Activated CD4-positive, alpha-beta T cell treated with anti-CD3 and anti-CD28 coated beads for 24 hours (primary cell): Measurements from ENCODE around the gene GCNA.

Experiments
- DNase-seq, 2 donors: peaks; one replicate each; pipeline ENCODE4 v3.0.0-alpha.2; 2020; ENCODE audit warnings: low read depth in 2 of 2

The GCNA gene

DNA sequence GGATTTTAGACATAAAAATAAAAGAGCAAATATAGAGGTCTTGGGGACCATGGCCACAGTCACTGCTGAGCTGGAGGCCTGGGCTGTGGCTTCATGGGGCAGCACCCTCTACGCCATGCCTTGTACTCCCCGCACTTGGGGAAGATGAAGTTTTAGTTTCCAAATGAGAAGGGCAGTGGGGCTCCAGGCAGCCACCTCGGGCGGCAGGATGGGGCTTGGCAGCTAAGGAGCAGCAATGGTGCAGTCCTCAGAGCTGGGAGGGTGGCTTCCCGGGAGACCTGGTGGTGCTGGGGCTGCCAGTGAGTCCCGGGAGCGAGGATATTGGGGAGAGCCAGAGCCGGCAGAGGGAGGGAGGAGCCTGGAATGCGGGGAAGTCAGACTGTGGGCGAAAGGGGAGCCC, 37.7 kb downstream of the GCNA start:
- DNase-seq, result no peak

DNA sequence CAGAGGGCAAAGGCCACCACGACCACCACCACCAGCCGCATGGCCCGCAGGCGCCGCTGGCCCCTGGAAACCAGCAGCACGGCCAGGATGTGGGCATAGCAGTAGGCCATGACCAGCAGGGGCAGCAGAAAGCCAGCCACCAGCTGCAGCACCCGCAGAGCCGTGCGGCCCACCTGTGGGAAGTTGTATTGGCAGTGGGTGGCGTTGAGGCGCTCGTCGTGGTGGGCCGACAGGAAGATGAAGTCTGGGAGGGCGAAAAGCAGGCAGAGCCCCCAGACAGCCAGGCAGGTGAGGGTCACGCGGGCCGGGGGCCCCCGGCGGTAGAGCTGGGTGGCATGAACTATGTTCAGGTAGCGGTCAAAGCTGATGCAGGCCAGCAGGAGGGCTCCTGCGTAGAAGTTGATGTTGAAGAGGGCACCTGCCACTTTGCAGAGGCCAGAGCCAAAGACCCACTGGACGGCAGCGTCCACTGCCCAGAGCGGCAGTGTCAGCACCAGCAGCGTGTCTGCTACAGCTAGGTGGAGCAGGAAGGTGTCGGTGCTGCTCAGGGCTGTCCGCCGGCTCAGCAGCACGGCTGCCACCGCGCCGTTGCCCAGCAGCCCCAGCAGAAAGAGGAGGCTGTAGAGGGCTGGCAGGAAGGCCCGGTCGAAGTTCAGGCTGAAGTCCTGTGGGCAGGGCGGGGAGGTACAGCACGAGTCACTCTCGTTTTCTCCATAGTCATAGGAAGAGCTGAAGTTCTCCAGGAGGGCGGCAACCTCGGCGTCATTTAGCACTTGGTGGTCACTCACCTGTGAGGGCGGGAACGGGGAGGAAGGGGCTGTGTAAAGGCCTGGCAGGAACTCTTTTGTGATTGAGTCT, 38.7 kb downstream of the GCNA start:
- no peak for DNase-seq

GRCh38 chrX:71617742-71618141, 39.5 kb downstream of the GCNA start:
- no peak for DNase-seq

DNA sequence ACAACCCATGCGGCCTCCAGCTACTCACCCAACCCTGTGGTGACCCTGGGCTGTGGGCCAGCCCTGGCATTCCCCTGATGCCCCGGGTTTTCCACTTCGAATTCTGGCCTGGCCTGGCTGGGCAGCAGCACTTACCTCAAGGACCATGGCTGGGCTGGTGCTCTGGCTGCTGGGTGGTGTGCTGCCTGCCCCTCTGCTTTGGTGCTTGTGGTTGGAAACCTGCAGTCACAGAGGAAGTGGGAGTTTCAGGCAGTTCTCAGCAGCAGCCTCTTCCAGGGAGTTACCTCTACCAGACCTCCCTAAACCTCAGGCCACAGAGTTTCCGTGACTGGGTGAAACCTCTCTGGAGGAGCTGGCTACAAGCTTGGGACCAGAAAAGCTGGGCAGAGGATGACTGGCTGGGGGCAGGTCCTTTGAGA, 40.1 kb downstream of the GCNA start, which contains the start of gene CXCR3:
TSS of gene CXCR3 (minus strand) at position 209 of the 419 bp plus-strand sequence. CDS start at position 147, 62 bp downstream.
- peak; percentile 47 to 58 for DNase-seq

- DNase-seq, result no peak
These were observed 40.5 kb downstream of the GCNA start for GRCh38 chrX:71618787-71619186.

GRCh38 chrX:71619193-71619592, 41.0 kb downstream of the GCNA start:
- peak; percentile 40 to 43 for DNase-seq

GRCh38 chrX:71619986-71620385, 41.7 kb downstream of the GCNA start:
- DNase-seq, result no peak

- no peak for DNase-seq
These were observed 43.4 kb downstream of the GCNA start for GRCh38 chrX:71621603-71622002.

DNA sequence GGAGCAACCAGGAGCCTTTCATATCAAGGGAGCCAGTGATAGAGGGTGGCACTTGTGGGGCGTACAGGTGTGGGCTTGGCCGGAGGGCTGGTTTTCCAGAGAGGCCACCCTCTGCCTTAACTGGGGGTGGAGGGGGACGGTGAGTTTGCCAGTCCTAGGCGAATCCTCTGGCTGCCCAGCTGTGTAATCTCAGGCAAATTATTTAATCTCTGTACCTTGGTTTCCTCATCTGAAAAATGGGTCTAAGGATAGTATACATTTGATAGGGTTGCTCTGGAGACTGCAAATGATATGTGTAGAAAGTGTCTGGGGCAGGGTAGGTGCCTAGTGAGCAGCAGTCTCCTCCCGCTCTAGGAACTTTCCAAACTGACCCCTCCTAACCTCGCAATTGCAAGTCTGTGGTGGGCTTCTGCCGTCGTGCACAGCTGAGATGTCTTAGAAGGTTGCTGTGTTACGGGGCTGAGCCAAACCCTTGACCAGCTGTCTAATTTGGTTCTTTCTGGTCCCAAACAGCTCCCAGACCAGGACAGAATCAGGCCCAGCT, 43.9 kb downstream of the GCNA start:
- no peak for DNase-seq

DNA sequence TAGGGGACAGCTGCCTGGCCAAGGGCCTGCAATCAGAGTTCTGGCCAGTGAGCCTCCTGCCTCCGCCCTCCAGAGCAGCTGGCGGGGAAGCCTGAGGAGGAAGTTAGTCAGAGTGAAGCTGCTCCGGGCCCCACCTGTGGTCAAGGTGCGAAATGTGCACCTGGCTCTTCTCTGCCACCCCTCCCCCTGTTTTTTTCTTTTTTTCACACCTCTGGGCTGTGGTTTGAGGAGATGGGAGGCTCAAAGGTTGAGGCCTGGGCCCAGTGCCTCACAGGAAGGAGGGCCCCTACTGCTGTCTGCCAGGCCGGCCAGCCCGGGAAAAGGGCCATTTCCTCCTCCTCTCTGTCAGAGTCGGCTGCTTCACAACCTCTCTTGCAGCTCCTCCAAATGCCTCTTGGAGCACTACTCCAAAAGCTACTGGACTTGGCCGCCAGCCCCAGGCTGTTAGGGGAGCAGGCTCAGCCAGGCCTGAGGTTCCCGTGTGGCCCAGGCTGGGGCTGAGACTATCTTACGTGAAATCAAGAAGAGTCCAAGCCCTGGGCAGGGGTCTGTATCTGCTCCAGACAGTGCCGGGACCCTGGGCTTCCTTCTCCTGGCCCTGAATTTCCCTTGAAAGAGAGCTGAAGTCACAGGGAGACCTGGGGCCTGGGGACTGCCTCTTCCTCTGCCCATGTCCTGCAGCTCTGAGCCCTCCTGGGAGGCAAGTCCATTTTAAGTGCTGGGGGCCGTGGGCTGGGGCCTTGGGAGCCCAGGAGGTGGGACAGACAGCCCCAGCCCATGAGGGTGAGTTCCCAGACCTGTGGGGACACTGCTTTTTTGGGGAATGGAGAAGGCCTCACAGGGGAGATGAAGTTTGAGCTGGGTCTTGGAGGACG, 44.6 kb downstream of the GCNA start:
- peak; percentile 46 to 59 for DNase-seq

DNA sequence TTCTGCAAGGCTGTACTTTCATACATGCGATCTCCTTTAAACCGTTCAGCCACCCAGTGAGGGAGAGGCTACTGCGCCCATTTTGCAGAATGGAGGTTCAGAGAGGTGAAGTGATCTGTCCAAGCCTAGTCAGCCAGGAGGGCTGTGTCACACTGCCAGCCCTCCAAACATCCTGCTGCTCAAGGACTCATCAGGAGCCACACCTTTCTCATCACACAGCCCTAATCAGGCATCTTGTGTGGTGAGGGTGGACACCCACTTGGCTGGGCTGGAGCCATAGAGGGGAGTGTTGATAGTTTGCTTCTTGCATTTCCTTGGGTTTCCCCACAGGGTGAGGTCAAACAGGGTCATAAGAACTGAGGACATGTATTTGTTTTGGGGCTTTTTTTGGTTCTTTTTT, 45.5 kb downstream of the GCNA start:
- DNase-seq, result no peak

DNA sequence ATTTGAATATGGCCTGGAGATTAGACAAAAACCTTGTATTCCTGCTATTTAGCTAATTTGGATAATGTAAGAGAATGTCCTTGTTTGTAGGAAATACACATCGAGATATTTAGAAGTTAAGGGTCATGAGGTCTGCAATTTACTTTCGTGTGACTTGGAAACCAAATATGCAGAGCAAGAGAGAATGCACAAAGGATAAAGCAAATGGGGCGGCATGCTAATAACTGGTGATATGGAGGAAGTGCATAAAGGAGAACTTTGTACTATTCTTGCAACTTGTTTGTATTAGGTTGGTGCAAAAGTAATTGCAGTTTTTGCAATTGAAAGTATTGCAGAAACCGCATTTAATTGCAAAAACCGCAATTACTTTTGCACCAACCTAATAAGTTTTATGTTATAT, 47.2 kb downstream of the GCNA start:
- no peak for DNase-seq

DNA sequence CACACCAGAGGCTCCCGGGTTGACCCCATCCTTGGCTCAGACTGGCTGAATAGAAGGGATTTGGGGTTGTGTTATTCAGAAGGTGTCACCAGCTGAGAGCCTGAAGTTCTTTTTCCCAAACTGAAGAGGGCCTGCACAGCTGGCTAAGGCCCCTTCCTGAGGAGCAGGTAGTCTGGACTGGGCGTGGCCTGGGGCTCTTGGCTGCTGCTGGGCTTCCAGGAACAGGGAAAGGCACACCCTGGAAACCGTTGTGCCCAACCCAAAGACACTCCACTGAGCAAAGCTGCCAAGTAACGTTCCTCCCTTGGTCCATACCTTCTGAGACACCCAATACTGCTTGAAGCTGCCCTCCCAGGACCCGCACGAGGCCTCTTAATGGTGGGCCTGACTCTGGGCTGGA, 48.3 kb downstream of the GCNA start:
- DNase-seq, result no peak

DNA sequence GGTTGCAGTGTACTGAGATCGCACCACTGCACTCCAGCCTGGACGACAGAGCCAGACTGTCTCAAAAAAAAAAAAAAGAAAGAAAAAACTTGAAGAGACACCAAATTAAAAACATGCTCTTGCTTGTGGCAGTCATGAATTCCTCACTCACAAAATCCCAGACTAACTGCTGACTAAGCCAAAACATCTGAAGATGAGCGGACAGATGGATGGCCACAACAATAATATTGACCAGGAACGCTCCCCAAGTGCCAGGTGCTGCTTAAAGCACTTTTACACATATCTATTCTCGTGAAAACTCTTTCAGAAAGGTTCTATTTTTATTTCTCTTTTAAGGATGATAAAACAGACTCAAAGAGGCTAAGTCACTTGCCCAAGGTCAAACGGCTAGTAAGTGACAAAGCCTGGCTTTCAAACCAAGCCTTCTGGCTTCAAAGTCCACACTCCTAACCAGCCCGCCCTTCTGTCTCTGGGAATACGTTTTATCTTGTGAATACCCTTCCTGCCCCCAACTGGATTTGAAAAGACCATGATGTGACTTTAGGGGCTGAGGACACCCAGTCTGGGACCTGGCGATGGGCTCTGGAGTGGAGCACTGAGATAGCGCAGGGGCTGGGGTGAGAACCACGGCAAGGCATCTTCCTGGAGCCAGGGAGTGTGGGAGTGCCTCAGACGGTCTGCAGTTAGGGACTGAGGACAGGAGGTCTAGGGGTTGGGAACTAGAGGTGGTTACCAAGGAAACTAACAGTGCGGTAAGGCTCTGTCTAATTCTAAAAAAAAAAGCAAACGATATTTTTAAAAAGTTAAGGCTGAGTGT, 49.6 kb downstream of the GCNA start:
- no peak for DNase-seq

DNA sequence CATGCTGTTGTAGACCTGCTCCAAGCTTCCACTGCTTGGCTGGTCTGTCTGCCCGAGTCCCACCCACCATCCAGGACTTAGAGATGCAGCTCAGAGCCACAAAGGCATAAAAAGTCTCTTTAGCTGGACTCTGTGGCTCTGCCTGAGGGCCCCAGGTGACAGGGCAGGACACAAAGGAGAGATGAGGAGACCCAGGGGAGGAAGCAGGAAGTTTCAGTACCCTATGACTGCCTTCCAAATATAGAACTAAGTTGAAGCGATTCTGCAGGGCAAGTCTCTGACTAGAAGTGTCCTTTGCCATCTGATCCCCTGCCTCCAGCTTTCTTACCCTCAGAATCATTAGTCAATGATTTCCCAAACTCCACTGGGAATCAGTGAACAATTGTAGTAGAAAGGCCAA, 51.2 kb downstream of the GCNA start:
- DNase-seq, result no peak

GRCh38 chrX:71632923-71633657, 54.9 kb downstream of the GCNA start:
- no peak for DNase-seq

DNA sequence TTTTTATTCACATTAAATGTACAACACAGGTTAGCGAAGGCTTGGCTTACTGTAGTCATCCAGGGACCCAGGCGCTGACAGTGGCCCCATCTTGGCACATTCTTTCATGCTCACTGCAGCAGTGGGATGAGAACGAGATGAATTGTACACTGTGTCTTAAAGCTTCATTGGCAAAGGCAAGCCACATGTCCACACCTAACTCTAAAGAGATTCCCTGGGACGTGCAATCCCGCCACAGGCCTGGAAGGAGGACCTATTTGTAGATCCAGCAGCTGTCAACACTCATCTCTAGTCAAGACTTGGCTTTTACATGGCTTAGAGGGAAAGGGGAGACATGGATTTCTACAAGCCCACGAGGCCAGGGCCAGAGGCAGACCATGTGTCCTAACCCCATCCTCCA, 56.1 kb downstream of the GCNA start:
- DNase-seq, result no peak

DNA sequence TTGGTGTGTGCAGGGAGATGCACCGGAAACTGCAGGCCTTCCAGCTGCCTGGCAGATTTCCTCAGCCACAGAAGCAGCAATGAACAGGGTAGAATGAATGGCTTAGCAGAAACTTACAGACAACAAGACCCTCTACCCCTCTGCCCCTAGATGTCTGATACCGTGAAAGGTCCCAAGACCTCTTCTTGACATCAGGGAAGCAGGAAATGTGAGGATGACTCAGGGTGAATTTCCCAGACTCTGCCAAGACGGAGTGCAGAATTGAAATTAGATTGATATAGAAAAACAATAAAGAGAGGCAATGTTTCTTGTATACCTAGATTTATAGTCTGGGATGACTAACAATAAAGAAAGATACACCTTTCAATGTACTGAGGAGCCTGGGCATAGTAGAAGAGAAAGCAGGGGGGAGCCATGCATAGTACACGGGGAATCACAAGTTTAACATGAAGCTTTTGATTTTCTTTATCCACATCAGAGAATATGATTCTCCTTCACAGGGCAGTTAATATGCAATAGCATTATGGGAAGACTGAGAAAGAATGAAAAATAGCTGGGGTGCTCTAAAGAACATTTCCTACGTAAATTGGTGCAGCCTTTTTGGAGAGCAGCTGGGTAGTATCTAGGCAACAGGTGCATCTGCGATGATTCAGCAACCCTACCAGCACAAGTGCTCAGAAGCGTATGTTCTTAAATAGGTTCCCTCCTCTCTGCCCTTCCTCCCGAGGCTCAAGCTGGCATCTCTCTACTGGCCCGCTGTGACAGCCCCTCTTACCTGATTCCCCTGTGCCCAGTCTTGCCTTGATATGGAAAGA, 58.4 kb downstream of the GCNA start:
- DNase-seq, result no peak

GRCh38 chrX:71637253-71637618, 59.0 kb downstream of the GCNA start:
- DNase-seq, result no peak

DNA sequence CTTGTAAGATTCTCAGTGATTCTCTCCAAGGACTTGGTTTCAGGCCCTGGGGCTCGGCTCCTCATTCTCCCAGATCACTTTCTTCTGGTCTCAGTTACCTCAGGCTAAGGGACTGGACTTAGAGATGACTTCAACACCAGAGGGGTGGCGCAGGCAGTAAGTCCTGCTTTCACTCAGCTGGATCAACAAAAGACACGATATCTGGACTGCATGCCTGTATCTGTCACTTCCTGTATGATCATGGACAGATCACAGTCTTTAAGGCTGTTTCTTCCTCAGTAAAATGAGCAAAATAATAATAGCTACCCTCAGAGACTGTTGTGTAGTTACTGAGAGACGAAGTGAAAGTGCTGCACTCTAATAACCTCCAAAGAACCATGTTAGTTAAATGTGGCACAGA, 59.6 kb downstream of the GCNA start:
- DNase-seq, result no peak
